H9 (cell line): Measurements from ENCODE around the gene RASSF7. TPM values are rescaled to one million over a fixed set of nuclear protein-coding genes. Genes with fewer than 3 reads are reported as not detected.
A peak's percentile ranks its signal among the peaks of the same experiment; 100 is the strongest.

Experiments
- DNase-seq: peaks from one replicate; pipeline ENCODE4 v3.0.0-alpha.2; 2017
- H2AFZ ChIP-seq: one replicate; pipeline ENCODE4 v1.6.1; 2013; ENCODE audit warnings: mild to moderate bottlenecking, low read length, control low read depth, moderate library complexity
- H2AK5ac ChIP-seq: 2 replicates; pipeline ENCODE4 v1.6.1; 2013; ENCODE audit warnings: low read length, control low read depth, mixed read lengths; ENCODE audit not compliant: insufficient read length
- H2BK120ac ChIP-seq: one replicate; pipeline ENCODE4 v1.6.1; 2013; ENCODE audit warnings: low read depth, mild to moderate bottlenecking, low read length, control low read depth, inconsistent platforms; ENCODE audit not compliant: poor library complexity, severe bottlenecking
- H2BK12ac ChIP-seq: 2 replicates; pipeline ENCODE4 v1.6.1; 2013; ENCODE audit warnings: low read length, control low read depth, mixed read lengths, low read depth; ENCODE audit not compliant: insufficient read length
- H2BK15ac ChIP-seq: 2 replicates; pipeline ENCODE4 v1.6.1; 2013; ENCODE audit warnings: low read depth, low read length, control low read depth
- H2BK20ac ChIP-seq: one replicate; pipeline ENCODE4 v1.6.1; 2013; ENCODE audit warnings: low read depth, mild to moderate bottlenecking, low read length, control low read depth, inconsistent platforms; ENCODE audit not compliant: poor library complexity, severe bottlenecking
- H2BK5ac ChIP-seq: 2 replicates; pipeline ENCODE4 v1.6.1; 2013; ENCODE audit warnings: low read length, control low read depth, mixed read lengths; ENCODE audit not compliant: insufficient read length
- H3K14ac ChIP-seq: 2 replicates; pipeline ENCODE4 v1.6.1; 2013; ENCODE audit warnings: low read length, control low read depth; ENCODE audit not compliant: insufficient read depth
- H3K18ac ChIP-seq: 2 replicates; pipeline ENCODE4 v1.6.1; 2013; ENCODE audit warnings: low read depth, mild to moderate bottlenecking, mixed read lengths, low read length, control low read depth; ENCODE audit not compliant: insufficient read length
- H3K23ac ChIP-seq: 2 replicates; pipeline ENCODE4 v1.6.1; 2013; ENCODE audit warnings: low read length, control low read depth, mixed read lengths, low read depth; ENCODE audit not compliant: insufficient read length
- H3K23me2 ChIP-seq: 2 replicates; pipeline ENCODE4 v1.6.1; 2013; ENCODE audit warnings: low read depth, mild to moderate bottlenecking, mixed read lengths, low read length, control low read depth; ENCODE audit not compliant: insufficient read length, poor library complexity, severe bottlenecking
- H3K27ac ChIP-seq: 2 replicates; pipeline ENCODE4 v1.5.1; 2013; ENCODE audit warnings: low read length, control low read depth, mixed read lengths, low read depth; ENCODE audit not compliant: insufficient read length
- H3K27me3 ChIP-seq: 2 replicates; pipeline ENCODE4 v1.6.1; 2013; ENCODE audit warnings: low read length, control low read depth, inconsistent platforms; ENCODE audit not compliant: insufficient read depth
- H3K4ac ChIP-seq: 2 replicates; pipeline ENCODE4 v1.6.1; 2013; ENCODE audit warnings: low read depth, mild to moderate bottlenecking, control low read depth, inconsistent platforms, low read length, moderate library complexity
- H3K4me1 ChIP-seq: 2 replicates; pipeline ENCODE4 v1.6.1; 2013; ENCODE audit warnings: low read length, control low read depth, inconsistent platforms; ENCODE audit not compliant: insufficient read depth
- H3K4me2 ChIP-seq: 2 replicates; pipeline ENCODE4 v1.6.1; 2013; ENCODE audit warnings: low read length, control low read depth, mixed read lengths; ENCODE audit not compliant: insufficient read length, insufficient read depth
- H3K56ac ChIP-seq: 2 replicates; pipeline ENCODE4 v1.6.1; 2013; ENCODE audit warnings: low read depth, mild to moderate bottlenecking, mixed read lengths, low read length, control low read depth; ENCODE audit not compliant: insufficient read length
- H3K79me1 ChIP-seq: 2 replicates; pipeline ENCODE4 v1.6.1; 2013; ENCODE audit warnings: low read depth, mild to moderate bottlenecking, moderate library complexity, low read length, control low read depth, inconsistent platforms; ENCODE audit not compliant: insufficient read depth, poor library complexity, severe bottlenecking
- H3K79me2 ChIP-seq: 2 replicates; pipeline ENCODE4 v1.6.1; 2013; ENCODE audit warnings: low read length, control low read depth, inconsistent platforms; ENCODE audit not compliant: insufficient read depth
- H3K9ac ChIP-seq: 2 replicates; pipeline ENCODE4 v1.6.1; 2013; ENCODE audit warnings: low read length, control low read depth, mixed read lengths; ENCODE audit not compliant: insufficient read length; ENCODE audit errors: extremely low read depth
- H3K9me3 ChIP-seq: one replicate; pipeline ENCODE4 v1.6.1; 2013; ENCODE audit warnings: low read depth, low read length, inconsistent platforms; ENCODE audit not compliant: control insufficient read depth
- H3T11ph ChIP-seq: one replicate; pipeline ENCODE4 v1.6.1; 2013; ENCODE audit warnings: mild to moderate bottlenecking, low read length, control low read depth, inconsistent platforms
- H4K20me1 ChIP-seq: one replicate; pipeline ENCODE4 v1.6.1; 2013; ENCODE audit not compliant: control insufficient read depth, insufficient read length, insufficient read depth
- H4K5ac ChIP-seq: 2 replicates; pipeline ENCODE4 v1.6.1; 2013; ENCODE audit warnings: low read depth, mild to moderate bottlenecking, mixed read lengths, low read length, control low read depth; ENCODE audit not compliant: insufficient read length
- H4K8ac ChIP-seq: replicated peaks from 2 replicates; pipeline ENCODE4 v1.6.1; 2013; ENCODE audit warnings: low read length, control low read depth, mixed read lengths, low read depth; ENCODE audit not compliant: insufficient read length
- H4K91ac ChIP-seq: 2 replicates; pipeline ENCODE4 v1.6.1; 2013; ENCODE audit warnings: low read depth, mild to moderate bottlenecking, moderate library complexity, mixed read lengths, low read length, control low read depth; ENCODE audit not compliant: insufficient read length
- H3K27ac Mint-ChIP-seq, 3 experiments: 2 replicates in 2 of 3; 3 replicates in 1 of 3; pipeline ENCODE4 v1.8.0; 2020 to 2021; ENCODE audit warnings: mixed read lengths in 3 of 3, mild to moderate bottlenecking in 1 of 3, moderate library complexity in 1 of 3
- H3K27me3 Mint-ChIP-seq: 2 replicates; pipeline ENCODE4 v1.8.0; 2021; ENCODE audit warnings: low read depth, mild to moderate bottlenecking, moderate library complexity, mixed read lengths
- H3K36me3 Mint-ChIP-seq, 3 experiments: 2 replicates in 2 of 3; 3 replicates in 1 of 3; pipeline ENCODE4 v1.8.0; 2020 to 2021; ENCODE audit warnings: low read depth in 3 of 3, mixed read lengths in 3 of 3; ENCODE audit not compliant: insufficient read depth in 1 of 3
- H3K4me1 Mint-ChIP-seq, 2 experiments: 2 replicates each; pipeline ENCODE4 v1.8.0; 2020; ENCODE audit warnings: mixed read lengths in 2 of 2
- H3K4me3 Mint-ChIP-seq, 2 experiments: 2 replicates in 1 of 2; 3 replicates in 1 of 2; pipeline ENCODE4 v1.8.0; 2020 to 2021; ENCODE audit warnings: mild to moderate bottlenecking in 2 of 2, mixed read lengths in 2 of 2, moderate library complexity in 1 of 2
- H3K9me3 Mint-ChIP-seq, 2 experiments: 2 replicates in 1 of 2; 3 replicates in 1 of 2; pipeline ENCODE4 v1.8.0; 2020; ENCODE audit warnings: mild to moderate bottlenecking in 2 of 2, mixed read lengths in 2 of 2, moderate library complexity in 1 of 2
- CTCF ChIP-seq: fragments of 200-600 bp; sonication (generic); conservative IDR thresholded peaks from 3 replicates; pipeline ENCODE4 v1.8.0; 2021; ENCODE audit warnings: antibody characterized with exemption, mild to moderate bottlenecking
- WGBS: extraction: QIAGEN DNeasy Blood & Tissue Kit; methylation state at CpG from one replicate; pipeline ENCODE4 v1.1.7; 2013; ENCODE audit warnings: missing lambda C conversion rate, low lambda C conversion rate, mixed read lengths; ENCODE audit not compliant: insufficient read length; ENCODE audit errors: extremely low coverage; 5-methylcytosine and 5-hydroxymethylcytosine counted together
- total RNA-seq: library from RNA; stranded (reverse); gene quantifications from 2 replicates; pipeline ENCODE4 v1.2.1, GENCODE V29; 2021

The RASSF7 gene
- total RNA-seq, 1 experiment from 2014 or later = 26.3 TPM

DNA sequence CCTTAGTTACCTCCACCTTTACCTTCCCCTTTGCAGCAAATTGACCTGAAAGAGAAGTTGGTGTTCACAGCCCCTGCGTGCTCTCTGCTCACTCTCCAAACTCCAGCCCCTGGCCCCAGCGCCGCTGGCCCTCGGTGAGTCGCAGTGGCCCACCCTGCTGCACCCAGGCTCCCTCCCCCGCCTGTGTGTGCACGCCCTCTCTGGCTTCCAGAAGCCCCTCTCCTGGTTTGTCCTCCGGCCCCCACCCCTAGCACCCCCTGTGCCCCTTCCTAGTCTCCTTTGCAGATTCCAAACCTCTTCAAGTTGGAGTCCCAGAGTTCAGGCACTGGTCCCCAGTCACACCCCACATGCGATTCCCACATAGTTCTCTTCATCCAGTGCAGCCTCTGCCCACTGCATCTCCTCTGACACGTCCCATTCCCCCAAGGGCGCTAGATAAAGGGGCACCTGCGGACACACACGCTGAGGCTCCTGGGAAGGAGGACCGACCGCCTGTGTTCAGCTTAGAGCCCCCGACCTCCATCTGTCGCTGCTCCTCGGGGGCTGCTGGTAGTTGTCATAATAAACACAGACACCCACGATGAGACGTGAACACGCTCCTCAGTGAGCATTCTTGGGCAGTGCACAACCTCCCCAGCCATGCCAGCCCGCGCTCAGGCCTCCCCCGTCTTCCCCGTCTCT lies 14.0 kb downstream of the RASSF7 start:
- DNase-seq = no peak
- Histone ChIP-seq H3K27ac (no peak overlapping the region), H2AFZ (no peak overlapping the region), H3K79me1 (peaks cover 10% of the 10 kb centered on the region), H3K23ac (no peak overlapping the region), H3T11ph (no peak overlapping the region), H2BK12ac (no peak overlapping the region), H3K9me3 (no peaks in the 10 kb centered on the region), H4K8ac (no peak overlapping the region), H3K27me3 (no peaks in the 10 kb centered on the region; the same call in 1 of the 2 replicates), H4K91ac (no peak overlapping the region), H3K14ac (no peak overlapping the region), H3K4me1 (no peaks in the 10 kb centered on the region), H2BK120ac (no peak overlapping the region), H4K20me1 (no peaks in the 10 kb centered on the region), H2BK5ac (no peak overlapping the region), H3K18ac (no peak overlapping the region), H3K4ac (no peak overlapping the region), H2BK20ac (no peak overlapping the region), H3K9ac (no peak overlapping the region), H3K56ac (no peak overlapping the region), H3K79me2 (peaks cover 30% of the 10 kb centered on the region; the same call in 1 of the 2 replicates), H2AK5ac (no peak overlapping the region), H3K23me2 (peaks cover 16% of the 10 kb centered on the region), H4K5ac (no peak overlapping the region), H3K4me2 (peak overlapping the region; percentile 70), H2BK15ac (no peak overlapping the region)
- peak overlapping the region in 1 of 3 experiments; percentile 57; a peak in 1 of 7 replicates for H3K27ac Mint-ChIP-seq
- WGBS = no CpG with 5 or more reads among the region's 25 CpGs
- peaks cover 15% of the 10 kb centered on the region for H3K27me3 Mint-ChIP-seq
- H3K9me3 Mint-ChIP-seq = 0 out of 5 replicates have a peak, but pooled peaks cover 0 to 2% of the 10 kb centered on the region in 2 experiments
- H3K4me3 Mint-ChIP-seq = peak overlapping the region; percentile 79 to 92
- no peak for TF ChIP-seq CTCF
- peaks cover 0 to 9% (median 3%) of the 10 kb centered on the region in 3 experiments; a peak in 5 of 7 replicates for H3K36me3 Mint-ChIP-seq
- H3K4me1 Mint-ChIP-seq = peaks cover 34 to 39% of the 10 kb centered on the region in 2 experiments
